ENCODE data around the gene CRABP1.

The CRABP1 gene

DNA sequence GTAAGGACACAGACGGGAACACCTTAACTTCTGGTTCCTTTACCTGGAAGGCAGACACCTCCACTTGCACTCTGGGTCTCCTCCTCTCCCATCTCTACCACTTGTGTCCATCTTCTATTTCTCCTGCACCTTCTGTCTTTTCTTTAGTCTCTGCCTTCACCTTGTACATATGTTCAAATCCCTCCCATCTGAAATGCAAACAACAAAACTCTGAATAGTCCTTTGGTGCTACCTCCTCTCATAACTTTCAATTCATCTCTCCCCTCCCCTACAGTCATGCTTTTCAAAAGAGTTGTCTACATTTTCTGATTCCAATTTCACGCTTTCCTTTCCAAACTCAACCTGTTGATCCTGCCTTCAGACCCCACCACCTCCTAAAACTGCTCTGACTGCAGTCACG, 5.3 kb upstream of the CRABP1 start:
- no peaks in the 10 kb centered on the region for H3K9me3 ChIP-seq (ENCODE audit: control insufficient read depth, low read length)
- no peak overlapping the region for H3K4me2 ChIP-seq (ENCODE audit: low read length)
- TF ChIP-seq, protein P1, sequence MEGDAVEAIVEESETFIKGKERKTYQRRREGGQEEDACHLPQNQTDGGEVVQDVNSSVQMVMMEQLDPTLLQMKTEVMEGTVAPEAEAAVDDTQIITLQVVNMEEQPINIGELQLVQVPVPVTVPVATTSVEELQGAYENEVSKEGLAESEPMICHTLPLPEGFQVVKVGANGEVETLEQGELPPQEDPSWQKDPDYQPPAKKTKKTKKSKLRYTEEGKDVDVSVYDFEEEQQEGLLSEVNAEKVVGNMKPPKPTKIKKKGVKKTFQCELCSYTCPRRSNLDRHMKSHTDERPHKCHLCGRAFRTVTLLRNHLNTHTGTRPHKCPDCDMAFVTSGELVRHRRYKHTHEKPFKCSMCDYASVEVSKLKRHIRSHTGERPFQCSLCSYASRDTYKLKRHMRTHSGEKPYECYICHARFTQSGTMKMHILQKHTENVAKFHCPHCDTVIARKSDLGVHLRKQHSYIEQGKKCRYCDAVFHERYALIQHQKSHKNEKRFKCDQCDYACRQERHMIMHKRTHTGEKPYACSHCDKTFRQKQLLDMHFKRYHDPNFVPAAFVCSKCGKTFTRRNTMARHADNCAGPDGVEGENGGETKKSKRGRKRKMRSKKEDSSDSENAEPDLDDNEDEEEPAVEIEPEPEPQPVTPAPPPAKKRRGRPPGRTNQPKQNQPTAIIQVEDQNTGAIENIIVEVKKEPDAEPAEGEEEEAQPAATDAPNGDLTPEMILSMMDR (IDR thresholded peaks at IDR 0.05) = no peak
- no peak overlapping the region for H3K9ac ChIP-seq
- no peak overlapping the region for H3K4me3 ChIP-seq (ENCODE audit: low read depth, low read length)
- no peak overlapping the region for H3K27ac ChIP-seq
- H3K79me2 ChIP-seq = no peaks in the 10 kb centered on the region
- H3K27me3 ChIP-seq (ENCODE audit: control insufficient read depth, insufficient read depth, low read length) = no peaks in the 10 kb centered on the region
- H2AFZ ChIP-seq = no peak overlapping the region
- H3K4me1 ChIP-seq = no peaks in the 10 kb centered on the region
- no peaks in the 10 kb centered on the region for H3K36me3 ChIP-seq (ENCODE audit: control insufficient read depth, insufficient read depth, low read length)

DNA sequence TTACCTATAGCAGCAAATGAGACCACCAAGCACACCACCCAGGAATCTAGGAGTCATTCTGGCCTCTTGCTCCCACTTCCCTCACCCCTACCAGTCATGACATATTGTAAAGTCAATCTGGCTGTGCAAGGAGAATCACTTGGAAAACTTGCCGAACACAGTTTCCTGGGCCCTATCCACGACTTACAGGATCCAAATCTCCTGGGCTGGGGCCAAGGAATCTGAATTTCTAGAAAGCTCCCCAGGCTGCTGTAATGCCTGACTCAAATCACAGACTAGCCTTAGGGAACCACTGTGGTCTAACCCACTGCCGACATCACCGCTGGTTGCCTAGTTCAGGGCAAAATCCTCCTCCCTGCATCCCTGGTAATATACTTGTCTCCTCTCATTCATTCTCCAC, 4.2 kb upstream of the CRABP1 start:
- H2AFZ ChIP-seq = no peak overlapping the region
- H3K9me3 ChIP-seq (ENCODE audit: control insufficient read depth, low read length) = no peaks in the 10 kb centered on the region
- no peak overlapping the region for H3K4me3 ChIP-seq (ENCODE audit: low read depth, low read length)
- H3K27ac ChIP-seq = no peak overlapping the region
- TF ChIP-seq, protein P1 (IDR thresholded peaks at IDR 0.05) = no peak
- H3K27me3 ChIP-seq (ENCODE audit: control insufficient read depth, insufficient read depth, low read length) = no peaks in the 10 kb centered on the region
- H3K9ac ChIP-seq = no peak overlapping the region
- H3K36me3 ChIP-seq (ENCODE audit: control insufficient read depth, insufficient read depth, low read length) = no peaks in the 10 kb centered on the region
- no peaks in the 10 kb centered on the region for H3K79me2 ChIP-seq
- H3K4me1 ChIP-seq = no peaks in the 10 kb centered on the region
- no peak overlapping the region for H3K4me2 ChIP-seq (ENCODE audit: low read length)

DNA sequence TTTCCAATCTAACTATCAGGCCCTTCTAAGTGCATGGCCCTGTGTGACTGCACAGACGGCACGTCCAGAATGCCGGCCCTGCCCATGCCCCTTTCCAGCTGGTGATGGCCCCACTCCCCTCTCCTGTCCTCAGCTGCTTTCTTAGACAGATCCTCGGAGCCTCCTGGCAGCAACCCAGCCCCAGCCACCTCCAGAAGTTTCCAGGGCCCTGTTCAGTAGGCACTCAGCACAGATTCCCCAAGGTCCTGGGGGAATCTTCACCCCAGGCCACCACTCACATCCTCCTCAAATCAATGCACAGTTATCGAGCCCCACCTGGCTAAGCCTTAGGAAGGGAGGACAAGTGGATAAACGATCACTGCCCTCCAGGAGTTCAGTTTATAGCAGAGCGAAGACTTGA, 1.4 kb upstream of the CRABP1 start:
- Histone ChIP-seq H3K4me2 (ENCODE audit: low read length) (no peak overlapping the region), H3K4me3 (ENCODE audit: low read depth, low read length) (no peak overlapping the region), H3K9me3 (ENCODE audit: control insufficient read depth, low read length) (no peaks in the 10 kb centered on the region), H3K27me3 (ENCODE audit: control insufficient read depth, insufficient read depth, low read length) (no peaks in the 10 kb centered on the region), H3K4me1 (no peaks in the 10 kb centered on the region), H3K79me2 (no peaks in the 10 kb centered on the region), H3K36me3 (ENCODE audit: control insufficient read depth, insufficient read depth, low read length) (no peaks in the 10 kb centered on the region), H2AFZ (no peak overlapping the region), H3K27ac (no peak overlapping the region), H3K9ac (no peak overlapping the region)
- TF ChIP-seq, protein P1 (IDR thresholded peaks at IDR 0.05) = no peak

DNA sequence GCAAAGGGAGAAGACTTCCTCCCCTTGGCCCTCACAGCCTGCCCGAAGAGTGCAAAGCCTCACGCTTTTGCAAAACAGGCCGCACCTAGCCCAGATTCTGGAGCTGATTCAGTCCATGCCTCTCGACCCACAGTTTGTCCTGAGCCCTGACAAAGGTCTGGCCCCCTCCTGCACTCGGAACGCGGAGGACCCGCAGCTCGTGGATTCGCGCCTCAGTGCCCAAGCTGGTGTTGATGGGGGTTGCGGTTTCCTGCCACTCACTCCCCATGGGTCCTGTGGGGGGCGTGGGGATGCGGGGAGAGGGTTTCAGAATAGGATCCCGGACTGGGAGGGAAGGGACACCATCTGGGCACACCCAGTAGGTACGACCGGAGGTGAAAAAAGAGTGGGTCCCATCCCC, 594 bp upstream of the CRABP1 start:
- Histone ChIP-seq H3K36me3 (ENCODE audit: control insufficient read depth, insufficient read depth, low read length) (no peaks in the 10 kb centered on the region), H3K4me1 (no peaks in the 10 kb centered on the region), H3K4me2 (ENCODE audit: low read length) (no peak overlapping the region), H3K27ac (no peak overlapping the region), H3K9ac (no peak overlapping the region), H3K4me3 (ENCODE audit: low read depth, low read length) (no peak overlapping the region), H2AFZ (no peak overlapping the region), H3K79me2 (no peaks in the 10 kb centered on the region), H3K9me3 (ENCODE audit: control insufficient read depth, low read length) (no peaks in the 10 kb centered on the region), H3K27me3 (ENCODE audit: control insufficient read depth, insufficient read depth, low read length) (no peaks in the 10 kb centered on the region)
- TF ChIP-seq, protein P1 (IDR thresholded peaks at IDR 0.05) = no peak

DNA sequence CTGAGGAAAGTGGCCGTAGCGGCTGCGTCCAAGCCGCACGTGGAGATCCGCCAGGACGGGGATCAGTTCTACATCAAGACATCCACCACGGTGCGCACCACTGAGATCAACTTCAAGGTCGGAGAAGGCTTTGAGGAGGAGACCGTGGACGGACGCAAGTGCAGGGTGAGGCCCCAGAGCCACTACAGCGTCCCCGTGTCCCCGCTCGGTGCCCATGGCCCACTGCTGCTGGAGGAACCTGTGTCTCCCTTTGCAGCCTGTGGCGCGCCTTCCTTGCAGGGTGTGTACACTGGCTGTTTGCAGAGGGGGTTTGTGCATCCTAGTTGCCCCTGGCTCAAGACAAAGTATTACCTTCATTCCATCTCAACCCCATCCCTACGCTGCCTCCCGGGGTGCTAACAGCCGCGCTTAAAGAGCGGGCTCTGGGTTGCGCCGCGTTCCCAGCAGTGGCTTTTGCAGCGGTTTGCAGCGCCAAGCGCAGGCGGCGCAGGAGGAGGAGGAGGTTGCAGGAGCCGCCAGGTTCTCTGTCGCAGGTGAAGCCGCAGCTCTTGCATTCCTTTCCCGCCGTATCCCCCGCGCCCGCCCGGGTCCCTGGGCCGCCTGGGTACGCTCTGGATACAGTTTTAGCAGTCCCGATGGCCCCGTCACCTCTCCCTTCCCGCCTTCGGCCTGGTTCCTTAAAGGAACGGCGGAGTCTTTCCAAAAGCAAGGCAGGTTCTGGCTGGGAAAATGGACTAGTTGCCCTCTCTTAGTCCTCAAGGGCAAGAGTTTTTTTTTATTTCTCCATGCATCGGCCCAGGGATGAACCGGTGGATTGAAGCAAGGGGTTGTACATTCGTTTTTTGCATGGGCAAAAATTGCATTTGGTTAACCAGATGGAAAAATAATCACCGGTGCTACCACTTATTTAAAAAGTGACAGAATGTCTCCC, 1.2 kb downstream of the CRABP1 start:
- Histone ChIP-seq H3K27me3 (ENCODE audit: control insufficient read depth, insufficient read depth, low read length) (no peaks in the 10 kb centered on the region), H2AFZ (no peak overlapping the region), H3K4me1 (no peaks in the 10 kb centered on the region), H3K9me3 (ENCODE audit: control insufficient read depth, low read length) (no peaks in the 10 kb centered on the region), H3K4me3 (ENCODE audit: low read depth, low read length) (no peak overlapping the region), H3K4me2 (ENCODE audit: low read length) (no peak overlapping the region), H3K27ac (no peak overlapping the region), H3K36me3 (ENCODE audit: control insufficient read depth, insufficient read depth, low read length) (no peaks in the 10 kb centered on the region), H3K79me2 (no peaks in the 10 kb centered on the region), H3K9ac (no peak overlapping the region)
- TF ChIP-seq, protein P1 (IDR thresholded peaks at IDR 0.05) = no peak
